Keratinocyte (primary cell): Measurements from ENCODE around the gene TUBGCP6. TPM values are rescaled to one million over a fixed set of nuclear protein-coding genes. Genes with fewer than 3 reads are reported as not detected.

Source experiments
- DNase-seq: peaks from one replicate; pipeline ENCODE4 v3.0.0-alpha.2; 2011; ENCODE audit warnings: low read depth, missing footprints, low spot score
- FAIRE-seq: peaks from 2 replicates; lab custom pipeline; 2011; peaks lifted over from hg19 to GRCh38; lab: Jason Lieb, UNC
- H2AFZ ChIP-seq: 2 replicates; pipeline ENCODE4 v1.6.0; 2012; ENCODE audit warnings: low read length, control low read depth, inconsistent platforms; ENCODE audit not compliant: control insufficient read depth
- H3K27ac ChIP-seq: 2 replicates; pipeline ENCODE4 v1.5.1; 2011; ENCODE audit warnings: low read length; ENCODE audit not compliant: control insufficient read depth, insufficient read depth
- H3K27me3 ChIP-seq: 3 replicates; pipeline ENCODE4 v1.6.0; 2011; ENCODE audit warnings: low read length; ENCODE audit not compliant: control insufficient read depth, insufficient read depth; ENCODE audit errors: extremely low read depth
- H3K36me3 ChIP-seq, 2 experiments: 2 replicates in 1 of 2; 3 replicates in 1 of 2; pipeline ENCODE4 v1.5.1; 2011; ENCODE audit warnings: low read length in 2 of 2, mild to moderate bottlenecking in 1 of 2; ENCODE audit not compliant: control insufficient read depth in 2 of 2, insufficient read depth in 2 of 2; ENCODE audit errors: extremely low read depth in 1 of 2
- H3K4me1 ChIP-seq: 3 replicates; pipeline ENCODE4 v1.5.1; 2011; ENCODE audit warnings: low read length; ENCODE audit not compliant: control insufficient read depth, insufficient read depth; ENCODE audit errors: extremely low read depth
- H3K4me2 ChIP-seq: 3 replicates; pipeline ENCODE4 v1.6.0; 2011; ENCODE audit warnings: low read depth, low read length; ENCODE audit not compliant: control insufficient read depth, insufficient read depth; ENCODE audit errors: extremely low read depth
- H3K4me3 ChIP-seq, 3 experiments: fragments of 200-600 bp in 1 of 3; sonication (generic) in 1 of 3; 2 replicates in 2 of 3; 3 replicates in 1 of 3; pipeline ENCODE4 v1.5.1; 2011 to 2016; ENCODE audit warnings: low read length in 3 of 3, mild to moderate bottlenecking in 3 of 3, control low read depth in 2 of 3, inconsistent platforms in 1 of 3, low read depth in 1 of 3, mixed read lengths in 1 of 3, mixed run types in 1 of 3, moderate library complexity in 1 of 3; ENCODE audit not compliant: control insufficient read depth in 2 of 3, insufficient read depth in 2 of 3; ENCODE audit errors: extremely low read depth in 1 of 3
- H3K79me2 ChIP-seq: 2 replicates; pipeline ENCODE4 v1.6.0; 2012; ENCODE audit warnings: low read length; ENCODE audit not compliant: control insufficient read depth, insufficient read depth
- H3K9ac ChIP-seq: 3 replicates; pipeline ENCODE4 v1.6.0; 2011; ENCODE audit warnings: low read length; ENCODE audit not compliant: control insufficient read depth, insufficient read depth; ENCODE audit errors: extremely low read depth
- H3K9me1 ChIP-seq: 3 replicates; pipeline ENCODE4 v1.6.0; 2011; ENCODE audit warnings: low read length; ENCODE audit not compliant: control insufficient read depth, insufficient read depth; ENCODE audit errors: extremely low read depth
- H3K9me3 ChIP-seq: 2 replicates; pipeline ENCODE4 v1.5.1; 2012; ENCODE audit warnings: low read depth, low read length; ENCODE audit not compliant: control insufficient read depth
- H4K20me1 ChIP-seq: 3 replicates; pipeline ENCODE4 v1.6.0; 2011; ENCODE audit warnings: low read length; ENCODE audit not compliant: control insufficient read depth, insufficient read depth; ENCODE audit errors: extremely low read depth
- CTCF ChIP-seq, 3 experiments: IDR thresholded peaks in 1 of 3; conservative IDR thresholded peaks in 1 of 3; optimal IDR thresholded peaks in 1 of 3; 2 replicates in 2 of 3; 3 replicates in 1 of 3; pipeline versions ENCODE3 to v1.5.1; 2011; ENCODE audit warnings: low read length in 3 of 3, mild to moderate bottlenecking in 3 of 3, moderate library complexity in 2 of 3, control low read depth in 1 of 3, inconsistent platforms in 1 of 3; ENCODE audit not compliant: insufficient read depth in 2 of 3; ENCODE audit errors: extremely low read depth in 1 of 3
- EZH2 ChIP-seq: IDR thresholded peaks from one replicate; pipeline ENCODE4 v1.6.1; 2012; ENCODE audit warnings: inconsistent platforms, mild to moderate bottlenecking, low read length, moderate library complexity
- dilution Hi-C: fragments of 300-500 bp; cut with MboI; formaldehyde crosslinking; loops from one replicate; pipeline ENCODE4 v1.7.0; 2020; ENCODE audit warnings: low sequenced_read_pairs; ENCODE audit not compliant: extremely low pct_ligation_motif_present
- polyA plus RNA-seq, 5 experiments: library from polyadenylated mRNA; depleted of rRNA in 3 of 5; stranded (reverse) in 3 of 5; stranded (forward) in 1 of 5; unstranded in 1 of 5; fragments of >200 nt; gene quantifications; 1 replicate in 1 of 5; 2 replicates in 3 of 5; 3 replicates in 1 of 5; pipeline versions ENCODE4 v1.2.1 to v1.2.3, GENCODE V29; 2011 to 2012; ENCODE audit warnings: missing spikeins in 2 of 5, low read depth in 1 of 5, low replicate concordance in 1 of 5

The TUBGCP6 gene
- polyA plus RNA-seq, 1 donor (not counting 4 experiments of a cell fraction or from before 2014, with no cell fraction given) = 10.1 TPM

DNA sequence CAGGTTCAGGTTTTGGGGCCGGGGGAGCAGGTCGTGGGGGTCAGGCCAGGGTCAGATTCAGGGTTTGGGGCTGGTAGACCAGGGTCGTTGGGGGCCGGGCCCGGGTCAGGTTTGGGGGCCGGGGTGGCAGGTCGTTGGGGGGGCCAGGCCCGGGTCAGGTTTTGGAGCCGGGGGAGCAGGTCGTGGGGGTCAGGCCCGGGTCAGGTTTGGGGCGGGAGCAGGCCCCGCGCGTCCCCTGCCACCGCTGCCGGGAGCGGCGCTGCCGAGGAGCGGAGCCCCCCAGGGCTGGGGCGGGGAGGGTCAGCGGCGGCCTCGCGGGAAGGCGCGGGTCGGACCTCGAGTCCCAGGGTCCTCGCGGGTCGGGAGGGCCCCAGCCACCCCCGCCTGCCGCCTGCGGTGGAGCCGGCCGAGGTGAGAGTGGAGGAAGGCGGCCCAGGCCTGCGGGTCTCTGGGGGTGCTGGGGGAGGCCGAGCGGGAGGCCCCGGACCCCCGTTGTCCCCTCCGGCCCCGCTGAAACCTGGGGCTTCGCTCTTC is 58.6 kb downstream of the TUBGCP6 start:
- Histone ChIP-seq H3K9me1 (no peaks in the 10 kb centered on the region), H4K20me1 (peaks cover 3% of the 10 kb centered on the region), H3K9me3 (no peaks in the 10 kb centered on the region), H3K79me2 (peaks cover 40% of the 10 kb centered on the region), H2AFZ (no peak overlapping the region), H3K27ac (peak overlapping the region; percentile 58), H3K4me2 (peak overlapping the region; percentile 78), H3K9ac (peak overlapping the region; percentile 82), H3K4me3 (peak overlapping the region; percentile 62 to 81 (median 64)), H3K4me1 (peaks cover 21% of the 10 kb centered on the region), H3K36me3 (peaks cover 3 to 4% of the 10 kb centered on the region in 2 experiments), H3K27me3 (no peaks in the 10 kb centered on the region)
- dilution Hi-C loops = no loop called here
- no peak for DNase-seq
- no peak for FAIRE-seq
- no peak for TF ChIP-seq EZH2
- no peak for TF ChIP-seq CTCF (optimal IDR thresholded peaks at IDR 0.05 in 1 of 3, IDR thresholded peaks at IDR 0.05 in 1 of 3, conservative IDR thresholded peaks at IDR 0.05 in 1 of 3; ENCODE audit: extremely low read depth in 1 of 3, insufficient read depth in 2 of 3, low read length in 3 of 3)

DNA sequence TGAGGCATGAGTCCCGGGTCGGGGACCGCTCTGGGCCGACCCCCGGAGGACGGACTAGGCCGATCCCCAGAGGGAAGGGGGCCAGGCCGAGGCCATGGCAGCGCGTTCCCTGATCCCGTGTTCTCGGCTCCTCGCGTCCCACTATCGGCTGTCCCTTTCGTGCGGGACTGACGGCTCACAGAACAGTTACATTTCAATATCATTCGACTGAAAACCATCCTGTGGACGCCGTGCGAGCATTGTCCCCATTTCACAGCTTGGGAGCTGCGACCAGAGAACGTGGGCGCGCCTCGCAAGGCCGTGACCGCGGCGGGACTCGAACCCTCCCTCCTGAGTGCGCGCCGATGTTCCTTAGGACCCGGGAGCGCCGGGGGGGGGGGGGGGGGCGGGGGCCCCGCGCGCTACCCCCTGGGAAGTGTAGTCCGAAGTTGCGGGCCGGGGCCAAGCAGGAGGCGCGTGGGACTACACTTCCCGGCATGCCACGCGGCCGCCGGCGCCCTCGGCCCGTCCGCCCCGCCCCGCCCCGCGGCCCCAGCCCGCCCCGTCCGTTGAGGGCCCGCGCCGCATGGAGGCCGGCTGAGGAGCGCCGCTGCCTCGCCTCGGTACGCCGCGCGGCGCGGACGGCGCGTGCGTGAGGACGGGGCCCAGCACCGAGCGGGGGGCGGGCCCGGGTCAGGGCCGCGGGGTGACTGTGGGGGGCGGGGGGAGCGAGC is 59.3 kb downstream of the TUBGCP6 start, which contains the start of gene TRABD:
TSS of gene TRABD (plus strand) at position 539 of the 713 bp plus-strand sequence. CDS start 7,148 bp downstream, outside the sequence.
- Histone ChIP-seq H3K4me3 (peak within 1 kb of the TSS; percentile 63 to 81 (median 64)), H3K4me1 (peaks cover 15% of the 10 kb centered on the region), H3K9ac (peak within 1 kb of the TSS; percentile 82), H3K36me3 (peaks cover 0 to 4% of the 10 kb centered on the region in 2 experiments), H3K27ac (peak within 1 kb of the TSS; percentile 58), H3K79me2 (peaks cover 35% of the 10 kb centered on the region), H3K9me1 (no peaks in the 10 kb centered on the region), H3K9me3 (no peaks in the 10 kb centered on the region), H3K4me2 (peak within 1 kb of the TSS; percentile 78), H2AFZ (peak within 1 kb of the TSS; percentile 83), H4K20me1 (peaks cover 3% of the 10 kb centered on the region), H3K27me3 (no peaks in the 10 kb centered on the region)
- FAIRE-seq (no peak), DNase-seq (peak; percentile 35)
- dilution Hi-C loops = no loop called here
- TF ChIP-seq CTCF (optimal IDR thresholded peaks at IDR 0.05 in 1 of 3, IDR thresholded peaks at IDR 0.05 in 1 of 3, conservative IDR thresholded peaks at IDR 0.05 in 1 of 3; ENCODE audit: extremely low read depth in 1 of 3, insufficient read depth in 2 of 3, low read length in 3 of 3) (no peak), EZH2 (no peak)
